GM12878 (cell line): ENCODE measurements around the gene SSBP3.

Experiments
- BCL11A ChIP-seq: IDR thresholded peaks from 2 replicates; pipeline ENCODE4 v1.6.1; 2011; ENCODE audit warnings: low read depth, low read length
- CHD2 ChIP-seq: IDR thresholded peaks from 2 replicates; pipeline ENCODE4 v1.6.1; 2011; ENCODE audit warnings: low read depth, low read length, improper control_type of control experiment, borderline replicate concordance
- FOS ChIP-seq: IDR thresholded peaks from 3 replicates; pipeline ENCODE4 v1.6.1; 2011; ENCODE audit warnings: borderline replicate concordance; ENCODE audit not compliant: insufficient read length; ENCODE audit errors: extremely low read depth
- POLR2A ChIP-seq: IDR thresholded peaks from 2 replicates; pipeline ENCODE4 v1.6.1; 2011; ENCODE audit warnings: low read depth, mild to moderate bottlenecking, low read length
- POLR2AphosphoS5 ChIP-seq: IDR thresholded peaks from 2 replicates; pipeline ENCODE4 v1.6.1; 2011; ENCODE audit warnings: mild to moderate bottlenecking, low read length, inconsistent platforms
- RBBP5 ChIP-seq: fragments of 200-600 bp; sonication (generic); conservative IDR thresholded peaks from 2 replicates; pipeline ENCODE4 v1.6.1; 2016
- TF ChIP-seq, protein P1 (sequence below), 3 experiments: IDR thresholded peaks in 2 of 3; conservative IDR thresholded peaks in 1 of 3; 2 replicates each; pipeline ENCODE4 v1.5.1; 2011; ENCODE audit warnings: low read depth in 3 of 3, low read length in 3 of 3, mild to moderate bottlenecking in 3 of 3, control low read depth in 2 of 3, moderate library complexity in 2 of 3, inconsistent platforms in 1 of 3, mixed read lengths in 1 of 3; ENCODE audit not compliant: control insufficient read depth in 2 of 3, insufficient read depth in 1 of 3; ENCODE audit errors: extremely low read depth in 1 of 3
- TF ChIP-seq, protein P2 (sequence below): IDR thresholded peaks from 2 replicates; pipeline ENCODE4 v1.6.1; 2012; ENCODE audit warnings: low read depth, low read length, improper control_type of control experiment
- TF ChIP-seq, protein P3 (sequence below): IDR thresholded peaks from 2 replicates; pipeline ENCODE4 v1.6.1; 2012; ENCODE audit warnings: low read depth, low read length, improper control_type of control experiment

DNA sequence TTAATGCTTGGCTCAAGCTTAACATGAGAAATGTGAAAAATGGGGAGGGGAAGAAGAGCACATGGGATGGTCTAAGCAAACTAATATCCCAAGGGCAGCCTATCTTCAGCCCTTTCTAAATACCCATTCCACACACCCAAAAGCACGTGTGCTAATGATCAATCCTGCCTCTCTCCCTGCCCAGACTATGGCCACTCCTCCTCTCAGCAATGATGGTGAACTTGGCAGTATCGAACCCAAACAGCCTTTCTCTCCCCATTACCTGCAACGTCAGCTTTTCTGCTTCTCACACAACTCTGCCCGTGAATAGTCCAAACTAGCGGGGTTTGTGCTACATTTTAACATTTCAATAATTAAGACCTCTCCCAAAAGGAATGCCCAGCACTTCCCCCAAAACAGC lies 41.6 kb downstream of the SSBP3 start:
- TF ChIP-seq CHD2 (no peak), FOS (no peak), POLR2AphosphoS5 (no peak), RBBP5 (no peak), BCL11A (no peak), POLR2A (no peak)
- TF ChIP-seq, protein P1, sequence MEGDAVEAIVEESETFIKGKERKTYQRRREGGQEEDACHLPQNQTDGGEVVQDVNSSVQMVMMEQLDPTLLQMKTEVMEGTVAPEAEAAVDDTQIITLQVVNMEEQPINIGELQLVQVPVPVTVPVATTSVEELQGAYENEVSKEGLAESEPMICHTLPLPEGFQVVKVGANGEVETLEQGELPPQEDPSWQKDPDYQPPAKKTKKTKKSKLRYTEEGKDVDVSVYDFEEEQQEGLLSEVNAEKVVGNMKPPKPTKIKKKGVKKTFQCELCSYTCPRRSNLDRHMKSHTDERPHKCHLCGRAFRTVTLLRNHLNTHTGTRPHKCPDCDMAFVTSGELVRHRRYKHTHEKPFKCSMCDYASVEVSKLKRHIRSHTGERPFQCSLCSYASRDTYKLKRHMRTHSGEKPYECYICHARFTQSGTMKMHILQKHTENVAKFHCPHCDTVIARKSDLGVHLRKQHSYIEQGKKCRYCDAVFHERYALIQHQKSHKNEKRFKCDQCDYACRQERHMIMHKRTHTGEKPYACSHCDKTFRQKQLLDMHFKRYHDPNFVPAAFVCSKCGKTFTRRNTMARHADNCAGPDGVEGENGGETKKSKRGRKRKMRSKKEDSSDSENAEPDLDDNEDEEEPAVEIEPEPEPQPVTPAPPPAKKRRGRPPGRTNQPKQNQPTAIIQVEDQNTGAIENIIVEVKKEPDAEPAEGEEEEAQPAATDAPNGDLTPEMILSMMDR (IDR thresholded peaks at IDR 0.05 in 2 of 3, conservative IDR thresholded peaks at IDR 0.05 in 1 of 3; ENCODE audit: control insufficient read depth in 2 of 3, extremely low read depth in 1 of 3, insufficient read depth in 1 of 3, low read depth in 3 of 3, low read length in 3 of 3), result no peak
- TF ChIP-seq, protein P2, sequence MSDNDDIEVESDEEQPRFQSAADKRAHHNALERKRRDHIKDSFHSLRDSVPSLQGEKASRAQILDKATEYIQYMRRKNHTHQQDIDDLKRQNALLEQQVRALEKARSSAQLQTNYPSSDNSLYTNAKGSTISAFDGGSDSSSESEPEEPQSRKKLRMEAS, result no peak
- TF ChIP-seq, protein P3, sequence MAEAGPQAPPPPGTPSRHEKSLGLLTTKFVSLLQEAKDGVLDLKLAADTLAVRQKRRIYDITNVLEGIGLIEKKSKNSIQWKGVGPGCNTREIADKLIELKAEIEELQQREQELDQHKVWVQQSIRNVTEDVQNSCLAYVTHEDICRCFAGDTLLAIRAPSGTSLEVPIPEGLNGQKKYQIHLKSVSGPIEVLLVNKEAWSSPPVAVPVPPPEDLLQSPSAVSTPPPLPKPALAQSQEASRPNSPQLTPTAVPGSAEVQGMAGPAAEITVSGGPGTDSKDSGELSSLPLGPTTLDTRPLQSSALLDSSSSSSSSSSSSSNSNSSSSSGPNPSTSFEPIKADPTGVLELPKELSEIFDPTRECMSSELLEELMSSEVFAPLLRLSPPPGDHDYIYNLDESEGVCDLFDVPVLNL, result no peak
